UCSD-AML1 (cell line): ENCODE measurements around the gene PPIH.
"Not testable (repeated sequence)": the region's sequence is repeated elsewhere in the genome, so short reads cannot be mapped to it uniquely, and the experiment has no call there.

Source experiments
- DNase-seq: peaks from one replicate; lab custom pipeline; 2025; ENCODE audit not compliant: unreplicated experiment; lab: John Stamatoyannopoulos, UW

Gene PPIH

DNA sequence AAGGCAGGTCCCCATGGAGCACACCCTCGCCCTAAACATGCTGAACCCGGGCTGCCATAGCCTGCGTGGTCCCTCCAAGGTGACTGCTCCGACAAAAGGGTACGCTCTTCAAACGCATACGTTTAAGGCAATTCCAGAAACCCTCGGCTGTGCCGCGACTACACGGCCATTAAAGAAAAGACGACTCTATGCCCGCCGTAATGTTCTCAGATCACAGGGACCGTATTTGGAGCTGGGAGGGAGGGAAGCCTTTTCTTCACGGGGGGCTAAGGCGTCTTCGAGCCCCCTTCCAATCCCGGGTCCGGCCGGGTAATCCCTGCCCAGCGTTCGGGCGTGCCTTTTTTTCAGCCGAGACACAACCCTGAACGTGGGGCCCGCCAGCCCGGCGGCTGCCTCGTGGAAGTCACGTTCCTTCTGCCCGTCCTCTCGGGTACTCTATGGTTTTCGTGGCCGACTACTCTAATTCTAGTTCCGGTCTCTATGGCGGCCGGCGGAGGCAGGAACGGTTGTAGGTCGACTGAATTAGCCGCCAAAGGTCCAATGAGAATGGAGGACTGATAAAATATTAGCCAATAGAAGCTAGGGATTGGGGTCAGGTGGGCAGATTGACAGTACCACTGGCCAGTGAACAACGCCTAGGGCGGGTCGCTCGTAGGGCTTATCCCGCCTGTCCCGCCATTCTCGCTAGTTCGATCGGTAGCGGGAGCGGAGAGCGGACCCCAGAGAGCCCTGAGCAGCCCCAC lies 23.7 kb downstream of the PPIH start, which contains the start of gene YBX1:
Gene YBX1 (plus strand): TSS at position 678 of the 743 bp plus-strand sequence. CDS start 148 bp downstream, outside the sequence.
- DNase-seq: peak; percentile 95

- not testable (repeated sequence) for DNase-seq
Observed at GRCh38 chr1:42682484-42682738, 24.2 kb downstream of the PPIH start.

GRCh38 chr1:42682739-42683531 lies 24.7 kb downstream of the PPIH start:
- DNase-seq: peak; percentile 70

DNA sequence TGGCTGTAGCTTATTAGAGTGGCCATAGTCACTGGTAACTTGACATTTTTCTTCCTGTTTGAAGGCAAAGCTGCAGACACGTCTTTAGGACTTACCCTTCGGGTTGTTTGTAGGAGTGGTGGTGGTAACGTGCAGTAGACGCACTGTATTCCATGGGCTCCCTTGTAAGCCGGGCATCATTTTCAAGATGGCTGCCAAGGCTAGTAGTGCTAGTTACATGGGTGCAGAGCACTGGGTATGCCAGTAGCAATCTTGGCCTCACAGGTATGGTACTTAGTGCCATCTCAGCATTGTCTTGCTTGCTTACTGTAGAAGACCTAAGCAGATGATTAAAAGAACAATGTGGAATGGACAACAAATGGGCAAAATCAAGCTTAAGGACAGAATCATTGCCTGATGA lies 25.9 kb downstream of the PPIH start:
- DNase-seq: no peak

DNA sequence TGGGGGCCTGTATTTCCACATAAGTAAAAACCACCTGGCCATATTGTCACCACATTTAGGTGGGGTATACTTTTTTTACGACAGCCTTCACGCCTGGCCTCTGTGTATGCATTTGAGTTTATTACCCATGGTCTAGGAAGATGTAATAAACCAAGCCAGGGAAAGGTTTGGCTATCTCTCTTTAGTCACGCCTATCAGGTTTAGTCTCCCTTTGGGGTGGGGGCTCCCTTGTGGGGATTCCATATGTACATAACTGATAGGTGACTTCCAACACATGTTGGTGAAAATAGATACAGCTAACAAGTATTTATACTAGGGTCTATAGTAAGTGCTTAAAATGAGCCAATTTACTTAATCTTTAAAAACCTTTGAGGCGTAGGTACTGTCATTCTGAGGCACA lies 28.2 kb downstream of the PPIH start:
- no peak for DNase-seq

- no peak for DNase-seq
Observed at GRCh38 chr1:42689912-42690311, 31.7 kb downstream of the PPIH start.

- no peak for DNase-seq
Observed at GRCh38 chr1:42690477-42691156, 32.4 kb downstream of the PPIH start.

DNA sequence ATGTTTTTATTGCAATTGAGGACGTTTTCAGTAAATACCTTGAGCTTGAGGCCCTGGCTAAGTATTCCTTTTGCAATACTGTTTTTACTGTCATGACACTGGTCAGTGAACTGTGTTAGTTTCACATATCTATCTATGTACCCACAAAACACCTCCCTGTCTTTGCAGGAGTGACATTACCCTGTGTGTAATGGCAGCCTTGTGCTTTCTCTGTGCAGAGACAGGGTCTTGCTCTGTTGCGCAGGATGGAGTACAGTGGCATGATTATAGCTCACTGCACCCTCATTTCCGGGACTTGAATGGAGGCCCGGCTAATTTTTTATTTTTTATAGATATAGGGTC lies 32.9 kb downstream of the PPIH start:
- no peak for DNase-seq

- DNase-seq: no peak
Observed at GRCh38 chr1:42692461-42692860, 34.2 kb downstream of the PPIH start.

DNA sequence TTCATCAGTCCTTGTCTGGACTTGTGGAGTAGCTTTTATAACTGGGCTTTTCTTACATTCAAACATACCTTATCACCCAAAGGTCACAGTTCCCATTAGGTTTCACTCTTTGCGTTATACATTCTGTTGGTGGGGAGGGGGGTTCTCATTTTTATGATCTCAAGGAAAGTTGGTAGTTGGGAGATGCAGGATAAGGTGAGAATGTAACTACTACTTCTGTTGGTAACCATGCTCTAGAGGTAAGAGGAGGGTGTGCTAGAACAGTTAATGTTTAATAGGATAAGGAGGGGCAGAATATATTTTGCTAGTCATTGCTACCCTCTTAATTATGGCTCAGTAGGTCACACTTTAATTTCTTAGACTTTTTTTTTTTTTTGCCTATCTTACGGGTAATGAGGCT lies 34.7 kb downstream of the PPIH start:
- DNase-seq: no peak

GRCh38 chr1:42698081-42698813 lies 40.0 kb downstream of the PPIH start:
- no peak for DNase-seq

DNA sequence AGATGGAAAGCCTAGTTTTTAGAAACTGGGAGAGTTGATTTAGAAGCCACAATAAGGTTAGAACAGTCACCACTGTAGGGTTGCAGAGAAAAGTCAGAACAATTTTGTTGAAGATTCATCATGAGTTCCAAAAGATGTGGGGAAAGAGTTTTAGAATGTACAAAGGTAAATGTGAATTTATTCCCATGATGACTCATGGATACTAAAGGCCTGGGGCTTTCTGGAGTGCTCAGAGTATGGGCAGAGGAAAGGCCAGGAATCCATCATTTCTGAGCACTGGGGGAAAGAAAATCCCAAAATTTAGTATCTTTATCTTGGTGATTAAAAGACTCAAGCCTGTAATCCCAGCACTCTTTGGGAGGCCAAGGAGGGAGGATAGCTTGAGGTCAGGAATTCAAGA lies 41.8 kb downstream of the PPIH start:
- DNase-seq: no peak

GRCh38 chr1:42703888-42704464 lies 45.8 kb downstream of the PPIH start:
- no peak for DNase-seq

- DNase-seq: not testable (repeated sequence)
Observed at GRCh38 chr1:42712808-42713207, 54.6 kb downstream of the PPIH start.

DNA sequence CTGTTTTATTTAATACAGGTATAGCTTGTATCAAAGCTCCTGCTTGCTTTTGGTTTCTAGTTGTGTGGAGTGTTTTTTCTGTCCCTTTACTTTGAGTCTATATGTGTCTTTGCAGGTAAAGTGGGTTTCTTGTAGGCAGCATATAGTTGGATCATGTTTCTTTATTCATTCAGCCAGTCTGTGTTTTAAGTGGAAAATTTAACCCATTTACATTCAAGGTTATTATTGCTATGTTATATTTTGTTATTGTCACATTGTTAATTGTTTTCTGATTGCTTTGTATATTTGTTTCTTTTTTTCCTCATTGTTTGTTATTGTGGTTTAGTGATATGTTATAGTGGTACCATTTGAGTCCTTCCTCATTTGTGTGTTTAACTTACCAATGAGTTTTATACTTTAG lies 55.1 kb downstream of the PPIH start:
- no peak for DNase-seq

DNA sequence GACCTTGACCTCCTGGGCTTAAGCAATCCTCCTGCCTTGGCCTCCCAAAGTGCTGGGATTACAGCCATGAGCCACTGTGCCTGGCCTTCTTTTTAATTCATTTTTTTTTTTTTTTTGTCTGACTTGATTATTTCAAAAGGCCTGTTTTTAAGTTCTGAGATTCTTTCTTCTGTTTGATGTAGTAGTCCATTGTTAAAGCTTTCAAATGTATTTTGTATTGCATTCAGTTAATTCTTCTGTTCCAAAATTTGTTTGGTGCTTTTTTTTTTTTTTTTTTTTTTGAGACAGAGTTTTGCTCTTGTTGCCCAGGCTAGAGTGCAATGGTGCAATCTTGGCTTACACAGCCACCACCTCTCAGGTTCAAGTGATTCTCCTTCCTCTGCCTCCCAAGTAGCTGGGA lies 56.2 kb downstream of the PPIH start:
- not testable (repeated sequence) for DNase-seq

DNA sequence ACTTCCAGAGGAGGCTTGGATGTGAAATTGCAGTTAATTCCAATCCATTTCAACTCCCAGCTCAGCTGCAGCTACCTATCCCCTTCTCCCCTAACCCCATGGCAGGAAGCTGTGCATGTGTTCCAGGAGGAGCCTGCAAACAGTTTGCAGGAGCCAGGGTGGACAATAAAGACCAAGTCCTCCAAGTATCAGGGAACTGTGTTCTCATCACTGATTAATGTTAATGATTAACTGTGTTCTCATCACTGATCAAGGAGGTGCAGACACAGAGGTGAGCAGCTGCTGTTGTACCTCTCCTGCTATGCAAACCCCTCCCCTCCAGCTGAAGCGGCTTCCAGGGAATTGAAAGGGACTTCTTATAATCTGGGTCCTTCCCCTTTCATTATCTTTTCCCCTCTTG lies 62.6 kb downstream of the PPIH start:
- DNase-seq: no peak

- DNase-seq: no peak
Observed at GRCh38 chr1:42721926-42722325, 63.7 kb downstream of the PPIH start.

DNA sequence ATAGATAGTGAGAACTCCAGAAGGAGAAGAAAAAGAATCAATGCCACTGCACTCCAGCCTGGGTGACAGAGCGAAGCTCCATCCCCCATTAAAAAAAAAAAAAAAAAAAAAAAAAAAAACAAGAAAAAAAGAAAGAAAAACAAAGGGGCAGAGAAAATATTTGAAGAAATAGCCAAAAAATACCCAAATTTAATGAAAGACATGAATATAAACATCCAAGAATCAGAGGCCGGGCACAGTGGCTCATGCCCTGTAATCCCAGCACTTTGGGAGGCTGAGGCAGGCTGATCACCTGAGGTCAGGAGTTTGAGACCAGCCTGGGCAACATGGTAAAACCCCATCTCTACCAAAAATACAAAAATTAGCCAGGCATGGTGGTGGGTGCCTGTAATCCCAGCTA lies 64.2 kb downstream of the PPIH start:
- not testable (repeated sequence) for DNase-seq

DNA sequence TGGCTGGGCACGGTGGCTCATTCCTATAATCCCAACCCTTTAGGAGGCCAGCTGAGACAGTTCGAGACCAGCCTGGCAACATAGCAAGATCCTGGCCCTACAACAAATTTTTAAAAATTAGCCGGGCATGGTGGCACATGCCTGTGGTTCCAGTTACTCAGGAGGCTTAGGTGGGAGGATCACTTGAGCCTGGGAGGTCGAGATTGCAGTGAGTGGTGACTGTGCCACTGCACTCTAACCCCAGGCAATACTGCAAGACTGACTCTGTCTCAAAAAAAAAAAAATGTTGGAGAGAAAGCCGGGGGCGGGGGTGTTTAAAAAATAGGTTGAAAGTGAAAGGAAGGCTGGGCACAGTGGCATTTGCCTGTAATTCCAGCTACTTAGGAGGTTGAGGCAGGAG lies 65.3 kb downstream of the PPIH start:
- DNase-seq: no peak

DNA sequence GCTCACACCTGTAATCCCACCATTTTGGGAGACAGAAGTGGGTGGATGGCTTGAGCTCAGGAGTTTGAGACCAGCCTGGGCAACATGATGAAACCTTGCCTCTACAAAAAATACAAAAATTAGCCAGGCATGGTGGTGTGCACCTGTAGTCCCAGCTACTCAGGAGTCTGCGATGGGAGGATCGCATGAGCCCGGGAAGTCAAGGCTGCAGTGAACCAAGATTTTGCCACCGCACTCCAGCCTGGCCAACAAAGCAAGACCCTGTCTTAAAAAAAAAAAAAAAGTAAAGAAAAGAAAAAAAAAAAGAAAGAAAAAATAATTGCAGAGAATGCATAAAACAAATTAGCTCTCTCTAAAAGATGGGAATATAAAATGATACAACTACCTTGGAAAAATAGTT lies 67.6 kb downstream of the PPIH start:
- DNase-seq: not testable (repeated sequence)
